ENCODE measurements around the gene LRSAM1.

Gene LRSAM1

GRCh38 chr9:127495884-127496555 is 44.7 kb downstream of the LRSAM1 start:
- DNase-seq (ENCODE audit: low read depth in 1 of 2, low spot score in 1 of 2): no peak

- no peak for DNase-seq (ENCODE audit: low read depth in 1 of 2, low spot score in 1 of 2)
Measured at GRCh38 chr9:127496974-127497373, 45.7 kb downstream of the LRSAM1 start.

- no peak for DNase-seq (ENCODE audit: low read depth in 1 of 2, low spot score in 1 of 2)
Measured at GRCh38 chr9:127497656-127498290, 46.5 kb downstream of the LRSAM1 start.

- no peak for DNase-seq (ENCODE audit: low read depth in 1 of 2, low spot score in 1 of 2)
Measured at GRCh38 chr9:127498298-127498697, 47.0 kb downstream of the LRSAM1 start.

GRCh38 chr9:127500399-127500798 is 49.1 kb downstream of the LRSAM1 start:
- DNase-seq (ENCODE audit: low read depth in 1 of 2, low spot score in 1 of 2): no peak

- DNase-seq (ENCODE audit: low read depth in 1 of 2, low spot score in 1 of 2): no peak
Measured at GRCh38 chr9:127500862-127501261, 49.6 kb downstream of the LRSAM1 start.

GRCh38 chr9:127501821-127502343 is 50.6 kb downstream of the LRSAM1 start:
- DNase-seq (ENCODE audit: low read depth in 1 of 2, low spot score in 1 of 2): no peak

- DNase-seq (ENCODE audit: low read depth in 1 of 2, low spot score in 1 of 2): no peak
Measured at GRCh38 chr9:127502706-127503378, 51.5 kb downstream of the LRSAM1 start.

- no peak for DNase-seq (ENCODE audit: low read depth in 1 of 2, low spot score in 1 of 2)
Measured at GRCh38 chr9:127503379-127503921, 52.1 kb downstream of the LRSAM1 start.

- peak; percentile 62 to 71 for DNase-seq (ENCODE audit: low read depth in 1 of 2, low spot score in 1 of 2)
Measured at GRCh38 chr9:127503947-127504886, 52.9 kb downstream of the LRSAM1 start.

- no peak for DNase-seq (ENCODE audit: low read depth in 1 of 2, low spot score in 1 of 2)
Measured at GRCh38 chr9:127504887-127505251, 53.6 kb downstream of the LRSAM1 start.

GRCh38 chr9:127505396-127506116 is 54.2 kb downstream of the LRSAM1 start:
- DNase-seq (ENCODE audit: low read depth in 1 of 2, low spot score in 1 of 2): peak in 1 of 2 donors; percentile 10

- no peak for DNase-seq (ENCODE audit: low read depth in 1 of 2, low spot score in 1 of 2)
Measured at GRCh38 chr9:127506117-127506813, 55.0 kb downstream of the LRSAM1 start.

GRCh38 chr9:127506814-127507750 is 55.8 kb downstream of the LRSAM1 start:
- no peak for DNase-seq (ENCODE audit: low read depth in 1 of 2, low spot score in 1 of 2)

GRCh38 chr9:127507751-127508648 is 56.7 kb downstream of the LRSAM1 start:
- DNase-seq (ENCODE audit: low read depth in 1 of 2, low spot score in 1 of 2): no peak

GRCh38 chr9:127508901-127509260 is 57.6 kb downstream of the LRSAM1 start:
- no peak for DNase-seq (ENCODE audit: low read depth in 1 of 2, low spot score in 1 of 2)

- DNase-seq (ENCODE audit: low read depth in 1 of 2, low spot score in 1 of 2): no peak
Measured at GRCh38 chr9:127509261-127509954, 58.1 kb downstream of the LRSAM1 start.
